ENCODE measurements around the gene WDR91.
"Not testable (repeated sequence)": the region's sequence is repeated elsewhere in the genome, so short reads cannot be mapped to it uniquely, and the experiment has no call there.

The WDR91 gene
- 65.7 reads per million, percentile 74 among the genes with 10 or more reads in this experiment for total RNA-seq

- peak; percentile 93 for DNase-seq
Measured at GRCh38 chr7:135211179-135211945, at the start of gene WDR91. TSS of gene WDR91 (minus strand) at chr7:135211526. CDS start at chr7:135211502, 24 bp downstream.

DNA sequence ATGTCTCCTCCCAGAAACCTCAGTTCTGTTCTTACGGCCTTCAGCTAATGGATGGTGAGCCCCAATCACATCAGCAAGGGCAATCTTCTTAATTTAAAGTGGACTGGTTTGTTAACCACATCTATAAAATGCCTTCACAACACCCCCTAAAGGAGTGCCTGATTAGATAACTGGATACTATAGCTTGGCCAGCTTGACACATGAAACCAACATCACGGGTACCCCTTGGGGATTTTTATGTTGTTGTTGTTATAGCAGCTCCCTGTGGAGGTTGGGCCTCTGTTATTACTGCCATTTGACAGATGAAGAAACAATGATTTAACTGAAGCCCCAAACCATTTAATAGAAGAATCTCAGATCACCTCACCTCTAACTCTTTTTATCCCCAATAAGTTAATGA is 49.1 kb upstream of the WDR91 start:
- no peak for DNase-seq

- no peak for DNase-seq
Measured at GRCh38 chr7:135259702-135260101, 48.4 kb upstream of the WDR91 start.

GRCh38 chr7:135258585-135258984 is 47.3 kb upstream of the WDR91 start:
- DNase-seq, result no peak

GRCh38 chr7:135257790-135258189 is 46.5 kb upstream of the WDR91 start:
- DNase-seq, result no peak

DNA sequence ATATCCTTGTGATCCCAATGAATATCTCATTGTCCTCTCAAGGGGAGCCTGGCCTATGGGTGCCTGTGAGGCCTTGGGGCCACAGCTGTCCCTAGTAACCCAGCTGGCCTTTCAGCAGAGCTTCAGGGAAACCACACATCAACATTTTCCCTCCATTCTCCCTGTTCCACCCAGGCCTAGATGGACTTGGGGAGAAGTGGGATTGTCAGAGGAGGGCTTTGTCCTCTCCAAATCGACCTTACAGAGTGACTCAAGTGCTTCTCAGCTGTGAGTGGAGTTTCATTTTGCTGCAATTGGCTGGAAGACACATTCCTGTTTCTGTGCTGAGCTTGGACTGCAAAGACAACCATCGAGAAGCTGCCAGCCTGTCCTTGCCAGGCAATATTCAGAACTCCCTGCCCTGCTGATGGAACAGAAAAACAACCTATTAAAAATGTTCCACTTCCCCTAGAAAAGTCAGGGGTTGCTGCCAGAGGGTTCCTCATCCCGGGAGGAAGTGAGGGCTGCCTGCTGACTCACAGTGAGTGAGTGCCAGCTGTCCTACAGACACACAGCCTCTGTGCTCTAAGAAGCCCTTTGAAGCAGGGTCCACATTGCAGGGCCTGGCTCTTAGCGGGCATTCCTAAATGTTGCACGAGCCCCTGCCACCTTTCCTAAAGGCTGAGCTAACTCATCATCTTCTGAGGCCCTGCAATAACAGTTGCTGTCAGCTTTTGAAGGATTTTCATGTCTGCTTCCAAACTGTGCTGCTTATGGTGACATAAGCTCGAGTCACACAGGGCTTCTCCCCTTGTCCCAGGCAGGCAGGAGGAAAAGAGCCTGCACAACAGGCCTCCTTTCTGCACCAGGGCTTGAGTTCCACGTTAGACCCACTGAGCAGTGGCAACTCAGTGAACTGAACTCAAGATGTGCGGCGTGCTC is 42.8 kb upstream of the WDR91 start:
- DNase-seq, result no peak

GRCh38 chr7:135251496-135252391 is 40.4 kb upstream of the WDR91 start:
- DNase-seq, result no peak

GRCh38 chr7:135248546-135248945 is 37.2 kb upstream of the WDR91 start:
- no peak for DNase-seq

DNA sequence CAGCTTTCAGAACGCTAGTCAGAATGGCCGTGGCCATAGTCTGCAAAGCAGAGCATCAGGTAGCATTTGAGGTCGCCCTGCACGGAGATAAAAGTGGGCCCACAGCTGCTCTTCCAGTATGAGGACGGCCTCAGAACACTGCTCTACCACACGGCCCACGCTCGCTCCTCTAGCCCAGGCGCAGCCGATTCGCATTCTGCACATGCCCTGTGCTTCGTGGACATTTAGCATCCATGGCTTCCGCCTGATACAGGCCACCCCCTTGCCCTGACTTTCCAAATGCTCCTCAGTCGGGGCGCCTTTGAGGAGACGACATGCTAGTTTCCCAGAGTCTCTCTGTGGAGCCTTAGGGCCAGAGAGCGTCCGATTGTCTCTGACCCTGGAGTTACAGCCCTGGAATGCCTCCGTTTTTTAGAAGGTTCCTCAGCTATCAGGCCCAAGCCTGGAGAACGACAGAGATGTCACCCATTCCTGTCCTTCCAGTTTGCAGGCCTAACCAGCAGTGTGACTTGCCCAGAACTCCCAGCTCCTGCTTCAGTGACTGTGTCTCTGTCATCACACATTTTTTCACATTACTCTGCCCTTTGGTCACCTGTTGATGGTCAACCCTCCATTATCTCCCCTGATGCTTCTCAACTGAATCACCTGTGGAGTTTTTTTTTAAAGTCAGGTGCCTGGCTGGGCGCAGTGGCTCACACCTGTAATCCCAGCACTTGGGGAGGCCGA is 36.6 kb upstream of the WDR91 start:
- DNase-seq, result no peak

- DNase-seq, result no peak
Measured at GRCh38 chr7:135246191-135246825, 35.0 kb upstream of the WDR91 start.

DNA sequence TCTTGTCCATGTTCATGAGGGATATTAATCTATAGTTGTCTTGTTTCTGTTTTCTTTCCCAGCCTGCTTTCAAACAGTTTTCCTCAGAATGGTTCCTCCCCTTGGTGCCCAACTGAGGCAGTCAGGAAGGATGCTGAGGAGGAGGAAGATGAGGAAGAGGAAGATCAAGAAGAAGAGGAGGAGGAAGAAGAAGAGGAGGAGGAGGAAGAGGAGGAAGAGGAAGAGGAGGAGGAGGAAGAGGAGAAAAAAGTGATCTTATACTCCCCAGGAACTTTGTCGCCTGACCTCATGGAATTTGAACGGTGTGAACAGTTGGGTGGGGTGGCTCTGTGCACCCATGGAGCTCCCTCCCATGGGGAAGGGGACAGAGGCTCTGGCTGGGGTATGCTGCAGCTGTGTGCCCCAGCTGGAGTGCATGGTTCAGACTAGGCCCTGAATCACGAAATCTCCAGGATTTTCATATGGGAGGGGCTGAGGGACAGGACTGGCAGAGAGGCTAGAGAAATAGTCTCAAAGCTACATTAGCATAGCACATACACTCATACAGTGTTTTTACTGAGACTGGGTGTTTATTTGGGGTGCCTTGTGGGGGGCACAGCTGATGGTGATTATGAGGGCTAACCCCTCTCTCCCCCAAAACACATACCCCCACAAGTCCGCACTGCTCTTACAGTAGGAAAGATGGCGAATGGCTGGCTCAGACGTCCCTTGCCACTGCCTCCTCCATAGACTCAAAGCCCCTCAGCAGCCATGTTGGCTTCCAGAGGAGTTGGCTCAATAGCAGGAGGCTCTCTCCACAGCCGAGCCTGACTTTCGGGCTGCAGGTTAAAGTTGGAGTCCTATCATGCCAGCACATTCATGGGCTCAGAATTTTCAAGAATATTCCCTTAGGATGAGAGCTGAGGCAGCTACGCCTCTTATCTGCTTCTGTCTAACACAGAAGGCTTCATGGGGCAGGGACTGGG is 34.2 kb upstream of the WDR91 start:
- no peak for DNase-seq

DNA sequence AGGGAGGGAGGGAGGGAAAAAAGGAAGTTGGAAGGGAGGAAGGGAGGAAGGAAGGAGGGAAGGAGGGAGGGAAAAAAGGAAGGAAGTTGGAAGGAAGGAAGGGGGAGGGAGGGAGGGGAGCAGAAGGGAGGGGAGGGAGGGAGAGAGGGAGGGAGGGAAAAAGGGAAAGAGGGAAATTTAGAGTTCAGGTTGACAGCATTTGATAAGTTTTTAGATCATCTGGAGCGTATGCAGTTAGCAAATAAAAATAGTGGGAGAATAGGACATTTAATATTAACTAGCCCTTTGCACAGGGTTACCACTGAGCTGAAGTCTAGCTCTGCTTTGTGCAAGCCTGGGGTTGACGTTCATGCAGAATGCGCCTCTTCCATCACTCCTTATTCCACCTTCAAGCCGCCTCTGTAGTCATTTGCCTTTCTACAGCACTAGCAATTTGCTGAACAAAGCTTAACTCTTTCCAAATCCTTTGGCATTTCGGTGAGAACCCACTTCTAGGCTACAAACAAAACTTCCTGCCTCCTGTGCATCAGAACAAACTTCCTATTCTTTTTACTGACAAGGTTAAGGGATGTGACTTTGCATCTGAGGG is 30.9 kb upstream of the WDR91 start:
- DNase-seq, result no peak

- no peak for DNase-seq
Measured at GRCh38 chr7:135240441-135240840, 29.1 kb upstream of the WDR91 start.

- no peak for DNase-seq
Measured at GRCh38 chr7:135239263-135239662, 27.9 kb upstream of the WDR91 start.

DNA sequence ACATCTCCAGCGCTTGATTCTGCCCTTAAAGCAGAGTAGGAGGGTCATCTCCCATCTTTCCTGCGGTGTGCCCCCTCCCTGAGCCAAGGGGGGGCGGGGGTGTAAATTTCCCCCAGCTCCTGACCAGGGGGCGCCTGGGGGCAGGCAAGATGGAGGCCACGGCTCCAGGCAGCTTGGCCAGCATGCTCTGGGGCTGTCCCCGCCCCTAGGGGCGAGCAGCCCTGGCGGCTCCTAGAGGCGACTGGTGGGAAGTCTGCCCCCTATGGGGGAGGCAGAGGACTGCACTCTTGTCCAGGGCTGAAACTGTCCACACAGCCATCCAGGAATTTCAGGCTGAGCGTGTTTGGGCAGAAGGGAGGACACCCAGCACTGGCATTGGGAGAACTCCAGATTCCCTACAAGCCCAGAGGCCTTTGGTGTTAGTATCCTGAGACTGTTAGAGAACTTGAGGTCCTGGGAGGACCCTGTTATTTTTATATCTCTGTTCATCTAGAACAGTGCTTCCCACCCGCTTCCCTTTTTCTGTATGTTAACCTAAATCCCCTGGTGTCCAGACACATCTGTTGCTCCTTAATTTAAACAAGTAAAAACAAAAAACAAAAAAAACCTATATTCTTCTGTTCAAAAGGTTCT is 26.9 kb upstream of the WDR91 start:
- no peak for DNase-seq

GRCh38 chr7:135236727-135237126 is 25.4 kb upstream of the WDR91 start:
- DNase-seq, result no peak

DNA sequence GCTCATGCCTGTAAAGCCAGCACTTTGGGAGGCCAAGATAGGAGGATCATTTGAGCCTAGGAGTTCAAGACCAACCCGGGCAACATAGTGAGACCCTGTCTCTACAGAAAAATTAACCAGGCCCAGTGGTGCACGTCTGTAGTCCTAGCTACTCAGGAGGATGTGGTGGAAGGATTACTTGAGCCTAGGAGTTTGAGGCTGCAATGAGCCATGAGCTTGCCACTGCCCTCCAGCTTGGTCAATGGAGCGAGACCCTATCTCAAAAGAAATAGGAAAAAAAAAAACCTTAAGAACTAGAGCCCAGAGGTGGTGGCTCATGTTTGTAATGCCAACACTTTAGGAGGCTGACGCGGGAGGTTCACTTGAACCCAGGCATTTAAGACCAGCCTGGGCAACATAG is 24.5 kb upstream of the WDR91 start:
- no peak for DNase-seq

DNA sequence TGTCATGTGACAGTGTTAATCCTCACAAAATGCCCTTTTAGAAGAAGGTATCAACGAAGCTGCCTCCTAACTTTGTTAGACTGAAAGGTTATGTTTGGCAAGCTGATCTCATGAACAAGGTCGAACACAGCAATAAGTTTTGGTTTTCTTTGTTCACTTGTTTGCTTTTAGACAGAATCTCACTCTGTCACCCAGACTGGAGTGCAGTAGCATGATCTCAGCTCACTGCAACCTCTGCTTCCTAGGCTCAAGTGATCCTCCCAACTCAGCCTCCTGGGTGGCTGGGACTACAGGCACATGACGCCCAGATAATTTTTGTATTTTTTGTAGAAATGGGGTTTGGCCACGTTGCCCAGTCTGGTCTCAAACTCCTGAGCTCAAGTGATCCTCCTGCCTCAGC is 23.4 kb upstream of the WDR91 start:
- no peak for DNase-seq

GRCh38 chr7:135234095-135234494 is 22.8 kb upstream of the WDR91 start:
- DNase-seq, result not testable (repeated sequence)
